Measurements from ENCODE around the gene ZYG11B. TPM values are rescaled to one million over a fixed set of nuclear protein-coding genes. Genes with fewer than 3 reads are reported as not detected.

The ZYG11B gene
- total and polyA plus RNA-seq, 2 of the 13 experiments (the other 11 are each of a cell fraction or from before 2014, with no cell fraction given): 6.9 to 17.9 TPM

GRCh38 chr1:52727956-52728656, 1.9 kb downstream of the ZYG11B start (continued):
- TF ChIP-seq, protein P1, sequence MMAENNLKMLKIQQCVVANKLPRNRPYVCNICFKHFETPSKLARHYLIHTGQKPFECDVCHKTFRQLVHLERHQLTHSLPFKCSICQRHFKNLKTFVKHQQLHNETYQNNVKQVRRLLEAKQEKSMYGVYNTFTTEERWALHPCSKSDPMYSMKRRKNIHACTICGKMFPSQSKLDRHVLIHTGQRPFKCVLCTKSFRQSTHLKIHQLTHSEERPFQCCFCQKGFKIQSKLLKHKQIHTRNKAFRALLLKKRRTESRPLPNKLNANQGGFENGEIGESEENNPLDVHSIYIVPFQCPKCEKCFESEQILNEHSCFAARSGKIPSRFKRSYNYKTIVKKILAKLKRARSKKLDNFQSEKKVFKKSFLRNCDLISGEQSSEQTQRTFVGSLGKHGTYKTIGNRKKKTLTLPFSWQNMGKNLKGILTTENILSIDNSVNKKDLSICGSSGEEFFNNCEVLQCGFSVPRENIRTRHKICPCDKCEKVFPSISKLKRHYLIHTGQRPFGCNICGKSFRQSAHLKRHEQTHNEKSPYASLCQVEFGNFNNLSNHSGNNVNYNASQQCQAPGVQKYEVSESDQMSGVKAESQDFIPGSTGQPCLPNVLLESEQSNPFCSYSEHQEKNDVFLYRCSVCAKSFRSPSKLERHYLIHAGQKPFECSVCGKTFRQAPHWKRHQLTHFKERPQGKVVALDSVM (CRISPR knock-in tag; IDR thresholded peaks at IDR 0.05): peak; percentile 94
- no peak for TF ChIP-seq ZNF674 (CRISPR knock-in tag; IDR thresholded peaks at IDR 0.05; ENCODE audit: low read depth)
- peak; percentile 9; the same call in 1 of the 2 replicates for TF ChIP-seq THRA (CRISPR knock-in tag; IDR thresholded peaks at IDR 0.05; ENCODE audit: borderline replicate concordance)
- TF ChIP-seq U2AF1 (optimal IDR thresholded peaks at IDR 0.05; ENCODE audit: low read depth, low read length): no peak
- TF ChIP-seq ZMYM3 (CRISPR knock-in tag; IDR thresholded peaks at IDR 0.05): peak; percentile 81
- TF ChIP-seq ADNP (CRISPR knock-in tag; IDR thresholded peaks at IDR 0.05): 0 out of 2 replicates have a peak, but pooled peaks have one; percentile 48
- no peak for TF ChIP-seq ZNF430 (CRISPR knock-in tag; IDR thresholded peaks at IDR 0.05)
- no peak for TF ChIP-seq ZNF609 (CRISPR knock-in tag; IDR thresholded peaks at IDR 0.05; ENCODE audit: borderline replicate concordance)
- 0 out of 2 replicates have a peak, but pooled peaks have one; percentile 42 for TF ChIP-seq FOXO4 (CRISPR knock-in tag; conservative IDR thresholded peaks at IDR 0.05)
- TF ChIP-seq, protein P2, sequence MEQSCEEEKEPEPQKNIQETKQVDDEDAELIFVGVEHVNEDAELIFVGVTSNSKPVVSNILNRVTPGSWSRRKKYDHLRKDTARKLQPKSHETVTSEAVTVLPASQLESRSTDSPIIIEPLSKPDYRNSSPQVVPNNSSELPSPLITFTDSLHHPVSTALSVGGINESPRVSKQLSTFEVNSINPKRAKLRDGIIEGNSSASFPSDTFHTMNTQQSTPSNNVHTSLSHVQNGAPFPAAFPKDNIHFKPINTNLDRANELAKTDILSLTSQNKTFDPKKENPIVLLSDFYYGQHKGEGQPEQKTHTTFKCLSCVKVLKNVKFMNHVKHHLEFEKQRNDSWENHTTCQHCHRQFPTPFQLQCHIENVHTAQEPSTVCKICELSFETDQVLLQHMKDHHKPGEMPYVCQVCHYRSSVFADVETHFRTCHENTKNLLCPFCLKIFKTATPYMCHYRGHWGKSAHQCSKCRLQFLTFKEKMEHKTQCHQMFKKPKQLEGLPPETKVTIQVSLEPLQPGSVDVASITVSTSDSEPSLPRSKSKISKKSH (CRISPR knock-in tag; IDR thresholded peaks at IDR 0.05; ENCODE audit: borderline replicate concordance): no peak
- no peak for TF ChIP-seq ESRRA (CRISPR knock-in tag; IDR thresholded peaks at IDR 0.05; ENCODE audit: low read depth)
- TF ChIP-seq KDM5B (CRISPR knock-in tag; IDR thresholded peaks at IDR 0.05; ENCODE audit: borderline replicate concordance): no peak
- no peak for TF ChIP-seq RNF2 (conservative IDR thresholded peaks at IDR 0.05; ENCODE audit: low read depth)
- TF ChIP-seq ZKSCAN1 (IDR thresholded peaks at IDR 0.05; ENCODE audit: low read length): no peak
- 0 out of 2 replicates have a peak, but pooled peaks have one; percentile 16 for TF ChIP-seq RARA (CRISPR knock-in tag; IDR thresholded peaks at IDR 0.05)
- TF ChIP-seq ZNF781 (CRISPR knock-in tag; IDR thresholded peaks at IDR 0.05; ENCODE audit: borderline replicate concordance, not compliant biosample characterization): no peak
- TF ChIP-seq ARNT2 (CRISPR knock-in tag; IDR thresholded peaks at IDR 0.05; ENCODE audit: low read depth): no peak

All from HepG2 (cell line).